HCT116 (cell line): ENCODE measurements around the gene CHRNA9.

ENCODE experiments used
- ELF1 ChIP-seq: IDR thresholded peaks from 2 replicates; pipeline ENCODE4 v1.6.1; 2012; ENCODE audit warnings: low read depth, borderline replicate concordance
- EZH2 ChIP-seq: fragments of 200-600 bp; sonication (generic); IDR thresholded peaks from 2 replicates; pipeline ENCODE4 v1.6.1; 2017; ENCODE audit warnings: antibody characterized with exemption, mixed run types
- EZH2phosphoT487 ChIP-seq: fragments of 200-600 bp; IDR thresholded peaks from 2 replicates; pipeline ENCODE4 v1.6.1; 2018; ENCODE audit warnings: antibody characterized with exemption, borderline replicate concordance
- POLR2A ChIP-seq: IDR thresholded peaks from 2 replicates; pipeline ENCODE4 v1.7.0; 2011; ENCODE audit warnings: borderline replicate concordance; ENCODE audit not compliant: insufficient read depth, insufficient read length; ENCODE audit errors: extremely low read depth
- RAD21 ChIP-seq: IDR thresholded peaks from 2 replicates; pipeline ENCODE4 v1.6.1; 2012; ENCODE audit warnings: low read depth, mild to moderate bottlenecking
- TCF7L2 ChIP-seq: IDR thresholded peaks from 2 replicates; pipeline ENCODE4 v1.7.0; 2011; ENCODE audit warnings: borderline replicate concordance, inconsistent platforms; ENCODE audit not compliant: insufficient read depth, insufficient read length; ENCODE audit errors: extremely low read depth
- TF ChIP-seq, protein P1 (sequence below), 3 experiments: fragments of 200-600 bp in 1 of 3; sonication (generic) in 1 of 3; IDR thresholded peaks in 2 of 3; conservative IDR thresholded peaks in 1 of 3; 2 replicates each; pipeline ENCODE4 v1.5.1; 2012 to 2017; ENCODE audit warnings: low read depth in 2 of 3, low read length in 2 of 3, antibody characterized with exemption in 1 of 3, borderline replicate concordance in 1 of 3, control low read depth in 1 of 3, mild to moderate bottlenecking in 1 of 3, mixed read lengths in 1 of 3, mixed run types in 1 of 3, moderate library complexity in 1 of 3; ENCODE audit not compliant: insufficient read depth in 1 of 3
- TF ChIP-seq, protein P2 (sequence below): IDR thresholded peaks from 2 replicates; pipeline ENCODE4 v1.6.1; 2012
- TF ChIP-seq, protein P3 (sequence below): IDR thresholded peaks from 2 replicates; pipeline ENCODE4 v1.6.1; 2012; ENCODE audit warnings: low read depth
- TF ChIP-seq, protein P4 (sequence below): IDR thresholded peaks from 2 replicates; pipeline ENCODE4 v1.6.1; 2012

DNA sequence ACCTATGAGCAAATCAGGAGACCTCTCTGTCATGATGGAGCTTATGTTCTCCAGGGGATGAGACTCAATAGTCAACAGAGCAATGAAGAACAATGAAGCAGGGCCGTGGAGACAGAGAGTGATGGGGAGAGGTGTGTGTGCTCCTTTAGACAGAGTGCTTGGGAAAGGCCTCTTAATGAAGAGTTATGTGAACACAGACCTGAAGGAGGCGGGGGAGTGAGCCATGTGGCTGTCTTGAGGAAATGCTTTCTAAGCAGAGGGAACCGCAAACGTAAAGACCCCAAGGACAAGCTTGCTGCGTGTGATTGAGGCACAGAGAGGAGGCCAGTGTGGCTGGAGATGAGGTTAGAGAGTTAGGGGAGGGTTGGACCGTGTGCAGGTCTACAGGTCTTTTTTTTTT is 53.1 kb downstream of the CHRNA9 start:
- no peak for TF ChIP-seq EZH2phosphoT487
- TF ChIP-seq, protein P1, sequence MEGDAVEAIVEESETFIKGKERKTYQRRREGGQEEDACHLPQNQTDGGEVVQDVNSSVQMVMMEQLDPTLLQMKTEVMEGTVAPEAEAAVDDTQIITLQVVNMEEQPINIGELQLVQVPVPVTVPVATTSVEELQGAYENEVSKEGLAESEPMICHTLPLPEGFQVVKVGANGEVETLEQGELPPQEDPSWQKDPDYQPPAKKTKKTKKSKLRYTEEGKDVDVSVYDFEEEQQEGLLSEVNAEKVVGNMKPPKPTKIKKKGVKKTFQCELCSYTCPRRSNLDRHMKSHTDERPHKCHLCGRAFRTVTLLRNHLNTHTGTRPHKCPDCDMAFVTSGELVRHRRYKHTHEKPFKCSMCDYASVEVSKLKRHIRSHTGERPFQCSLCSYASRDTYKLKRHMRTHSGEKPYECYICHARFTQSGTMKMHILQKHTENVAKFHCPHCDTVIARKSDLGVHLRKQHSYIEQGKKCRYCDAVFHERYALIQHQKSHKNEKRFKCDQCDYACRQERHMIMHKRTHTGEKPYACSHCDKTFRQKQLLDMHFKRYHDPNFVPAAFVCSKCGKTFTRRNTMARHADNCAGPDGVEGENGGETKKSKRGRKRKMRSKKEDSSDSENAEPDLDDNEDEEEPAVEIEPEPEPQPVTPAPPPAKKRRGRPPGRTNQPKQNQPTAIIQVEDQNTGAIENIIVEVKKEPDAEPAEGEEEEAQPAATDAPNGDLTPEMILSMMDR (IDR thresholded peaks at IDR 0.05 in 2 of 3, conservative IDR thresholded peaks at IDR 0.05 in 1 of 3; ENCODE audit: borderline replicate concordance in 1 of 3, insufficient read depth in 1 of 3, low read depth in 2 of 3, low read length in 2 of 3) = no peak
- TF ChIP-seq RAD21 = no peak
- TF ChIP-seq, protein P2, sequence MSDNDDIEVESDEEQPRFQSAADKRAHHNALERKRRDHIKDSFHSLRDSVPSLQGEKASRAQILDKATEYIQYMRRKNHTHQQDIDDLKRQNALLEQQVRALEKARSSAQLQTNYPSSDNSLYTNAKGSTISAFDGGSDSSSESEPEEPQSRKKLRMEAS = no peak
- no peak for TF ChIP-seq ELF1
- no peak for TF ChIP-seq TCF7L2
- TF ChIP-seq, protein P3, sequence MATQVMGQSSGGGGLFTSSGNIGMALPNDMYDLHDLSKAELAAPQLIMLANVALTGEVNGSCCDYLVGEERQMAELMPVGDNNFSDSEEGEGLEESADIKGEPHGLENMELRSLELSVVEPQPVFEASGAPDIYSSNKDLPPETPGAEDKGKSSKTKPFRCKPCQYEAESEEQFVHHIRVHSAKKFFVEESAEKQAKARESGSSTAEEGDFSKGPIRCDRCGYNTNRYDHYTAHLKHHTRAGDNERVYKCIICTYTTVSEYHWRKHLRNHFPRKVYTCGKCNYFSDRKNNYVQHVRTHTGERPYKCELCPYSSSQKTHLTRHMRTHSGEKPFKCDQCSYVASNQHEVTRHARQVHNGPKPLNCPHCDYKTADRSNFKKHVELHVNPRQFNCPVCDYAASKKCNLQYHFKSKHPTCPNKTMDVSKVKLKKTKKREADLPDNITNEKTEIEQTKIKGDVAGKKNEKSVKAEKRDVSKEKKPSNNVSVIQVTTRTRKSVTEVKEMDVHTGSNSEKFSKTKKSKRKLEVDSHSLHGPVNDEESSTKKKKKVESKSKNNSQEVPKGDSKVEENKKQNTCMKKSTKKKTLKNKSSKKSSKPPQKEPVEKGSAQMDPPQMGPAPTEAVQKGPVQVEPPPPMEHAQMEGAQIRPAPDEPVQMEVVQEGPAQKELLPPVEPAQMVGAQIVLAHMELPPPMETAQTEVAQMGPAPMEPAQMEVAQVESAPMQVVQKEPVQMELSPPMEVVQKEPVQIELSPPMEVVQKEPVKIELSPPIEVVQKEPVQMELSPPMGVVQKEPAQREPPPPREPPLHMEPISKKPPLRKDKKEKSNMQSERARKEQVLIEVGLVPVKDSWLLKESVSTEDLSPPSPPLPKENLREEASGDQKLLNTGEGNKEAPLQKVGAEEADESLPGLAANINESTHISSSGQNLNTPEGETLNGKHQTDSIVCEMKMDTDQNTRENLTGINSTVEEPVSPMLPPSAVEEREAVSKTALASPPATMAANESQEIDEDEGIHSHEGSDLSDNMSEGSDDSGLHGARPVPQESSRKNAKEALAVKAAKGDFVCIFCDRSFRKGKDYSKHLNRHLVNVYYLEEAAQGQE = no peak
- no peak for TF ChIP-seq EZH2
- TF ChIP-seq POLR2A = no peak
- TF ChIP-seq, protein P4, sequence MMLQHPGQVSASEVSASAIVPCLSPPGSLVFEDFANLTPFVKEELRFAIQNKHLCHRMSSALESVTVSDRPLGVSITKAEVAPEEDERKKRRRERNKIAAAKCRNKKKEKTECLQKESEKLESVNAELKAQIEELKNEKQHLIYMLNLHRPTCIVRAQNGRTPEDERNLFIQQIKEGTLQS = no peak
